Right atrium auricular region (tissue), 2 donors: ENCODE results near the gene CRIP2. TPM values are rescaled to one million over a fixed set of nuclear protein-coding genes. Genes with fewer than 3 reads are reported as not detected.
A peak's percentile ranks its signal among the peaks of the same experiment; 100 is the strongest.

Source experiments
- DNase-seq: peaks from one replicate; pipeline ENCODE4 v3.0.0-alpha.2; 2019; ENCODE audit warnings: low spot score
- H3K27ac ChIP-seq, 2 donors: fragments of 200-600 bp; sonication (generic); 1 replicate in 1 of 2; 2 replicates in 1 of 2; pipeline ENCODE4 v1.5.1; 2016 to 2019
- H3K27me3 ChIP-seq, 2 donors: fragments of 200-600 bp; sonication (generic); one replicate each; pipeline versions ENCODE4 v1.5.1 to v1.6.0; 2017 to 2019
- H3K36me3 ChIP-seq: fragments of 200-600 bp; sonication (generic); one replicate; pipeline ENCODE4 v1.5.1; 2016
- H3K4me1 ChIP-seq, 2 donors: fragments of 200-600 bp; sonication (generic); one replicate each; pipeline versions ENCODE4 v1.5.1 to v1.6.0; 2017 to 2019
- H3K4me3 ChIP-seq, 2 donors: fragments of 200-600 bp; sonication (generic); 1 replicate in 1 of 2; 2 replicates in 1 of 2; pipeline ENCODE4 v1.5.1; 2017 to 2019; ENCODE audit warnings: mild to moderate bottlenecking in 1 of 2, moderate library complexity in 1 of 2
- H3K9me3 ChIP-seq, 2 donors: fragments of 200-600 bp; sonication (generic); one replicate each; pipeline ENCODE4 v1.5.1; 2019
- CTCF ChIP-seq, 2 donors: fragments of 200-600 bp; sonication (generic); IDR thresholded peaks; one replicate each; pipeline ENCODE4 v1.5.1; 2019; ENCODE audit warnings: antibody characterized with exemption in 2 of 2
- total RNA-seq, 2 donors: library from RNA; depleted of rRNA; stranded (reverse); fragments of >200 nt; gene quantifications; one replicate each; pipeline ENCODE4 v1.1.0, GENCODE V29; 2016

The CRIP2 gene
- total RNA-seq, 2 donors from 2014 or later, result 831 to 1,272 TPM

GRCh38 chr14:105467249-105467941 lies 7.2 kb upstream of the CRIP2 start:
- Histone ChIP-seq H3K27me3 (no peaks in the 10 kb centered on the region), H3K4me3 (no peak overlapping the region), H3K4me1 (peaks cover 0 to 82% of the 10 kb centered on the region in 2 donors), H3K27ac (peak overlapping the region; percentile 89 to 93), H3K9me3 (no peaks in the 10 kb centered on the region), H3K36me3 (peaks cover 31% of the 10 kb centered on the region)
- no peak for TF ChIP-seq CTCF (IDR thresholded peaks at IDR 0.05)
- DNase-seq, result no peak

GRCh38 chr14:105467942-105468471 lies 6.6 kb upstream of the CRIP2 start:
- H3K27me3 ChIP-seq, result no peaks in the 10 kb centered on the region
- H3K4me1 ChIP-seq, result peaks cover 0 to 83% of the 10 kb centered on the region in 2 donors
- no peak for DNase-seq
- no peaks in the 10 kb centered on the region for H3K9me3 ChIP-seq
- peaks cover 31% of the 10 kb centered on the region for H3K36me3 ChIP-seq
- H3K27ac ChIP-seq, result peak overlapping the region; percentile 89 to 93
- no peak for TF ChIP-seq CTCF (IDR thresholded peaks at IDR 0.05)
- H3K4me3 ChIP-seq, result no peak overlapping the region

- Histone ChIP-seq H3K9me3 (no peaks in the 10 kb centered on the region), H3K27me3 (no peaks in the 10 kb centered on the region), H3K36me3 (peaks cover 25% of the 10 kb centered on the region), H3K4me1 (peaks cover 0 to 90% of the 10 kb centered on the region in 2 donors), H3K27ac (peak overlapping the region; percentile 89 to 93), H3K4me3 (no peak overlapping the region)
- DNase-seq, result no peak
- TF ChIP-seq CTCF (IDR thresholded peaks at IDR 0.05), result peak in 1 of 2 donors; percentile 8
Measured at GRCh38 chr14:105468621-105469241, 5.9 kb upstream of the CRIP2 start.

- no peak for DNase-seq
- H3K36me3 ChIP-seq, result peaks cover 16% of the 10 kb centered on the region
- H3K4me1 ChIP-seq, result peaks cover 0 to 91% of the 10 kb centered on the region in 2 donors
- H3K9me3 ChIP-seq, result no peaks in the 10 kb centered on the region
- H3K27me3 ChIP-seq, result no peaks in the 10 kb centered on the region
- no peak for TF ChIP-seq CTCF (IDR thresholded peaks at IDR 0.05)
- peak overlapping the region; percentile 89 to 93 for H3K27ac ChIP-seq
- H3K4me3 ChIP-seq, result no peak overlapping the region
Measured at GRCh38 chr14:105469456-105470349, 4.9 kb upstream of the CRIP2 start.

- Histone ChIP-seq H3K4me3 (no peak overlapping the region), H3K27ac (peak overlapping the region; percentile 89 to 93), H3K4me1 (peaks cover 0 to 82% of the 10 kb centered on the region in 2 donors), H3K9me3 (no peaks in the 10 kb centered on the region), H3K27me3 (no peaks in the 10 kb centered on the region), H3K36me3 (peaks cover 9% of the 10 kb centered on the region)
- DNase-seq, result no peak
- no peak for TF ChIP-seq CTCF (IDR thresholded peaks at IDR 0.05)
Measured at GRCh38 chr14:105470350-105471296, 4.0 kb upstream of the CRIP2 start.
